Mesendoderm (in vitro differentiated cells): ENCODE measurements around the gene PSMC4.

Experiments
- DNase-seq: peaks from one replicate; pipeline ENCODE4 v3.0.0; 2013
- H2AK5ac ChIP-seq: 2 replicates; pipeline ENCODE4 v1.6.1; 2013; ENCODE audit warnings: low read length, inconsistent platforms
- H2BK120ac ChIP-seq: 2 replicates; pipeline ENCODE4 v1.6.1; 2013; ENCODE audit warnings: low read depth, mild to moderate bottlenecking, low read length, moderate library complexity, mixed read lengths
- H2BK15ac ChIP-seq: replicated peaks from 2 replicates; pipeline ENCODE4 v1.6.1; 2013; ENCODE audit warnings: low read depth, mild to moderate bottlenecking, moderate library complexity
- H2BK5ac ChIP-seq: 2 replicates; pipeline ENCODE4 v1.6.1; 2013; ENCODE audit warnings: low read length, inconsistent platforms
- H3K18ac ChIP-seq: 2 replicates; pipeline ENCODE4 v1.6.1; 2013; ENCODE audit warnings: mild to moderate bottlenecking, low read length, mixed read lengths
- H3K23ac ChIP-seq: one replicate; pipeline ENCODE4 v1.6.1; 2013; ENCODE audit warnings: low read length
- H3K27ac ChIP-seq: 2 replicates; pipeline ENCODE4 v1.5.1; 2013; ENCODE audit warnings: low read depth, mild to moderate bottlenecking, inconsistent platforms, low read length, moderate library complexity
- H3K27me3 ChIP-seq: 2 replicates; pipeline ENCODE4 v1.6.1; 2013; ENCODE audit warnings: low read length, control low read depth, mild to moderate bottlenecking, inconsistent platforms; ENCODE audit not compliant: insufficient read depth, poor library complexity
- H3K36me3 ChIP-seq: 2 replicates; pipeline ENCODE4 v1.6.1; 2013; ENCODE audit warnings: low read length, inconsistent platforms; ENCODE audit not compliant: control insufficient read depth, insufficient read depth
- H3K4ac ChIP-seq: one replicate; pipeline ENCODE4 v1.6.1; 2013; ENCODE audit warnings: low read depth, mild to moderate bottlenecking, low read length, moderate library complexity
- H3K4me1 ChIP-seq: 2 replicates; pipeline ENCODE4 v1.6.1; 2013; ENCODE audit warnings: low read depth, low read length, inconsistent platforms; ENCODE audit not compliant: control insufficient read depth
- H3K4me2 ChIP-seq: 2 replicates; pipeline ENCODE4 v1.6.1; 2013; ENCODE audit warnings: low read length
- H3K4me3 ChIP-seq: 2 replicates; pipeline ENCODE4 v1.5.1; 2013; ENCODE audit warnings: mild to moderate bottlenecking, low read length
- H3K56ac ChIP-seq: one replicate; pipeline ENCODE4 v1.6.1; 2013; ENCODE audit warnings: low read length
- H3K79me1 ChIP-seq: 2 replicates; pipeline ENCODE4 v1.6.1; 2013; ENCODE audit warnings: low read length, inconsistent platforms
- H3K79me2 ChIP-seq: 2 replicates; pipeline ENCODE4 v1.6.1; 2013; ENCODE audit warnings: mild to moderate bottlenecking, low read length; ENCODE audit not compliant: control insufficient read depth, insufficient read depth
- H3K9ac ChIP-seq: 2 replicates; pipeline ENCODE4 v1.6.1; 2013; ENCODE audit warnings: low read length, inconsistent platforms
- H4K5ac ChIP-seq: one replicate; pipeline ENCODE4 v1.6.1; 2013; ENCODE audit warnings: low read length
- H4K8ac ChIP-seq: one replicate; pipeline ENCODE4 v1.6.1; 2013; ENCODE audit warnings: low read depth, mild to moderate bottlenecking, control low read depth, low read length, moderate library complexity
- WGBS: extraction: QIAGEN DNeasy Blood & Tissue Kit; methylation state at CpG from one replicate; pipeline ENCODE4 v1.1.7; 2013; ENCODE audit warnings: low lambda C conversion rate, missing lambda C conversion rate; ENCODE audit not compliant: insufficient coverage; ENCODE audit errors: extremely low coverage; 5-methylcytosine and 5-hydroxymethylcytosine counted together

The PSMC4 gene

DNA sequence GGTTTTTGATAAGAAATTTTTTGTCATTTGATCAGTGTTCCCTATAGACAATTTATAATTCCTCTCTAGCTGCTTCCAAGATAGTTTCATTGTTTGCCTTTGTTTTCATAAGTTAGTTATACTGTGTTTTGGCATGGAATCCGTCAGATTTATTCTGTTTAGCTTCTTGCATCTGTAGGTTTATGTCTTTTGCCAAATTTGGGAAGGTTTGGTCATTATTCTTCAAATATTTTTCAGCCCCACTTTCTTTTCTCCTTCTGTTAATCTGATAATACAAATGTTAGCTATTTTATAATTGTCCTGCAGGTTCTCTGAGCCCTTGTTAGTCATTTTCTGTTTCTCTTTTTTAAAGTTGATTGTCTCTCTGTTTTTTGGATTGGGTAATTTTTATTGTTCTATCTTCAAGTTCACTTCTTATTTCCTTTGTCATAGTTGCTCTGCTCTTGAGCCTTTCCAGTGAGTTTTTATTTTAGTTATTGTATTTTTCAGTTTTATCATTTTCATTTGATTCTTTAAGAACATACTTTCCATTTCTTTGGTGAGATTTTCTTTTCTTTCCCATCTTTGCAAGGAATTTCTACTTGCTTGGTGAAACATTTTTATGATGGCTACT, 30.6 kb upstream of the PSMC4 start:
- H2BK120ac ChIP-seq: no peak overlapping the region
- H3K27me3 ChIP-seq: no peaks in the 10 kb centered on the region
- H3K4ac ChIP-seq: no peak overlapping the region
- no peaks in the 10 kb centered on the region for H3K36me3 ChIP-seq
- no peak overlapping the region for H2BK15ac ChIP-seq
- H3K79me1 ChIP-seq: no peaks in the 10 kb centered on the region
- H3K79me2 ChIP-seq: no peaks in the 10 kb centered on the region
- H3K27ac ChIP-seq: no peak overlapping the region
- no CpG with 5 or more reads among the region's 1 CpG for WGBS
- no peak overlapping the region for H3K18ac ChIP-seq
- H4K8ac ChIP-seq: no peak overlapping the region
- H2AK5ac ChIP-seq: no peak overlapping the region
- no peak overlapping the region for H4K5ac ChIP-seq
- DNase-seq: no peak
- H2BK5ac ChIP-seq: no peak overlapping the region
- H3K9ac ChIP-seq: no peak overlapping the region
- H3K4me3 ChIP-seq: no peak overlapping the region
- no peak overlapping the region for H3K23ac ChIP-seq
- H3K4me2 ChIP-seq: no peak overlapping the region
- no peaks in the 10 kb centered on the region for H3K4me1 ChIP-seq
- H3K56ac ChIP-seq: no peak overlapping the region

- Histone ChIP-seq H3K79me1 (no peaks in the 10 kb centered on the region), H2AK5ac (no peak overlapping the region)
- DNase-seq: no peak
Measured at GRCh38 chr19:39941151-39941550, 29.8 kb upstream of the PSMC4 start.

DNA sequence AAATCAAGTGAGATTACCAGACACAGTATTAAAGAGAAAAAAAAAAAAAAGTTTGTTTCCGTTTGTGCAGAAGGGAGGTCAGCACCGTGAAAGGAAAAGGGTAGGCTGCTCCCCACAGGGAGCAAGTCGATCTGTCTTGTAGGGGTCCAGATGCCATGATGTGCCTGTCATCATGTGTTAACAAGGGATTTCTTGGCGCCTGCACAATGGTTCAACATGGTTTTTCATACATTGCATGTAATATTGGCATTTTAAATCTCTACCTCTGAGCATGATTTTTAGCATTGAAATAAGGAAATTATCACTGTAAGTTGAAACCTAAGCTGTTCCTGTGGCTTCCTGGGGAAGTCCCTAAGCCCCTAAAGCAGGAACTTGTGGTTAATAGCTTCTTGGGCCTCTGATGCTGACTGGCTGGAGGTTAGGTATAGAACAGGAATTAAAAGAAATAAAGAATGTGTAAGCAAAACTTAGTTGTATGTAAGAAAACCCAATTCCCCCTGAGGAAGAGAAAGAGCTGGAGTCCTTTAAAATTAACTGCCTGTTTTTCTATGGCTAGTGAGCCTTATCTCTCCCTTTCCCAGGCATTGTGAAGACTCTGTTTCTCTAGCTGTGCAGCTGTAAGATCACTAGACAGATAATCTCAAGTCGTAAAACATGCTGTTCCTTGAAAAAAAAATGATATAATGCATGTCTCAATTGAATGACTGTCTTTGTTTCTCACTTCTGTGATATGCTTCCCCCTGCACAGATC, 29.2 kb upstream of the PSMC4 start:
- Histone ChIP-seq H2BK120ac (no peak overlapping the region), H4K8ac (no peak overlapping the region), H3K79me1 (no peaks in the 10 kb centered on the region), H2BK15ac (no peak overlapping the region), H3K27me3 (no peaks in the 10 kb centered on the region), H3K36me3 (no peaks in the 10 kb centered on the region), H3K4me1 (no peaks in the 10 kb centered on the region), H4K5ac (no peak overlapping the region), H3K4me2 (no peak overlapping the region), H3K18ac (no peak overlapping the region), H3K27ac (no peak overlapping the region), H3K56ac (no peak overlapping the region), H3K23ac (no peak overlapping the region), H3K9ac (no peak overlapping the region), H2BK5ac (no peak overlapping the region), H3K79me2 (no peaks in the 10 kb centered on the region), H3K4me3 (no peak overlapping the region), H3K4ac (no peak overlapping the region), H2AK5ac (no peak overlapping the region)
- DNase-seq: no peak
- WGBS: no CpG with 5 or more reads among the region's 5 CpGs

More at GRCh38 chr19:39941151-39941550, 29.8 kb upstream of the PSMC4 start:
- Histone ChIP-seq H3K56ac (no peak overlapping the region), H4K8ac (no peak overlapping the region), H4K5ac (no peak overlapping the region), H3K27me3 (no peaks in the 10 kb centered on the region), H3K79me2 (no peaks in the 10 kb centered on the region), H3K18ac (no peak overlapping the region), H2BK120ac (no peak overlapping the region), H2BK5ac (no peak overlapping the region), H3K36me3 (no peaks in the 10 kb centered on the region), H3K23ac (no peak overlapping the region), H3K4ac (no peak overlapping the region), H2BK15ac (no peak overlapping the region), H3K9ac (no peak overlapping the region), H3K27ac (no peak overlapping the region), H3K4me2 (no peak overlapping the region), H3K4me1 (no peaks in the 10 kb centered on the region), H3K4me3 (no peak overlapping the region)
- no CpG with 5 or more reads among the region's 6 CpGs for WGBS

DNA sequence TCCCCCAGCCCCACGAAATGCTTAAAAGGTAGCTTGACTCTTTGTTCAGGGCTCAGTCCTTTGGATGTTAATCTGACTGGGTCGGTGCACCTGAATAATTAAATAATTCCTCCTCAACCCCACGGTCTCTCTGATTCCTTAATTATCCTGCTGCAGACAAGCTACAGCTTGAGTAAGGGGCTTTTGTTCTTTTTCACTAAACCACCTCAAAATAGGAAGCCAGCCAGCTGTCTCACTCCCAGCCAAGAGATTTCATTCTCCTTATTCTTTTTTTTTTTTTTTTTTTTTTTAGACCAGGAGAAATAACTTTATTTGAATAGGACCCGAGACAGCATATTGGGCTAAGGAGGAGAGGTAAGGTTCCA, 28.6 kb upstream of the PSMC4 start:
- H3K79me1 ChIP-seq: no peaks in the 10 kb centered on the region
- no peaks in the 10 kb centered on the region for H3K4me1 ChIP-seq
- no peak overlapping the region for H3K4ac ChIP-seq
- no peak overlapping the region for H4K8ac ChIP-seq
- no peak overlapping the region for H2AK5ac ChIP-seq
- no peak overlapping the region for H3K18ac ChIP-seq
- no peak overlapping the region for H3K9ac ChIP-seq
- H3K36me3 ChIP-seq: no peaks in the 10 kb centered on the region
- H2BK120ac ChIP-seq: no peak overlapping the region
- H2BK15ac ChIP-seq: no peak overlapping the region
- no peak overlapping the region for H3K4me2 ChIP-seq
- H4K5ac ChIP-seq: no peak overlapping the region
- no peaks in the 10 kb centered on the region for H3K27me3 ChIP-seq
- no peak overlapping the region for H3K4me3 ChIP-seq
- no peak overlapping the region for H3K23ac ChIP-seq
- WGBS: no CpG with 5 or more reads among the region's 4 CpGs
- no peak overlapping the region for H3K56ac ChIP-seq
- no peak overlapping the region for H3K27ac ChIP-seq
- H3K79me2 ChIP-seq: no peaks in the 10 kb centered on the region
- DNase-seq: no peak
- no peak overlapping the region for H2BK5ac ChIP-seq

DNA sequence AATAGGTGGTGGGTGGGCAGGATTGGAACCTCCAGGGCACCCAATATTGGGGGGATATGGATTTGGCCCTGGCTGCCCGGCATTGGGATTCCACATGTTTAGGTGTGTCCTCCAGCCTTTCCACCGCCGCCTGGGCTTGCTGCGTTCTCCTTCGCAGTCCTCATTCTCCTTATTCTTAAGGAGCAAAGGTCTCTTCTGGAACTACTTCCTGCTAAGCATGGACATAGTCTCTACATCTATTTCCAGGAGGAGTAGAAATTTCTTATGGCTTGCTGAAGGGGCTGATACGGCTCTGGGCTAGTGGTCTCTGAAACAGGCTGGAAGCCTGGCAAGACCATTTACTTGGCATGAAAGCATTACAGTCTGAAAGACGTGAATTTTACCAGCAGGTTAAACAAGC, 27.4 kb upstream of the PSMC4 start:
- no peak overlapping the region for H3K4me2 ChIP-seq
- no peak overlapping the region for H3K23ac ChIP-seq
- no peaks in the 10 kb centered on the region for H3K79me2 ChIP-seq
- no peak overlapping the region for H3K4me3 ChIP-seq
- H4K5ac ChIP-seq: no peak overlapping the region
- H2BK15ac ChIP-seq: no peak overlapping the region
- H4K8ac ChIP-seq: no peak overlapping the region
- no peak overlapping the region for H3K18ac ChIP-seq
- no peak overlapping the region for H2AK5ac ChIP-seq
- no peak for DNase-seq
- H3K4ac ChIP-seq: no peak overlapping the region
- H2BK120ac ChIP-seq: no peak overlapping the region
- H3K36me3 ChIP-seq: no peaks in the 10 kb centered on the region
- H3K9ac ChIP-seq: no peak overlapping the region
- no peak overlapping the region for H3K56ac ChIP-seq
- no peaks in the 10 kb centered on the region for H3K27me3 ChIP-seq
- H3K4me1 ChIP-seq: no peaks in the 10 kb centered on the region
- H3K27ac ChIP-seq: no peak overlapping the region
- no peak overlapping the region for H2BK5ac ChIP-seq
- no peaks in the 10 kb centered on the region for H3K79me1 ChIP-seq
- no CpG with 5 or more reads among the region's 7 CpGs for WGBS

DNA sequence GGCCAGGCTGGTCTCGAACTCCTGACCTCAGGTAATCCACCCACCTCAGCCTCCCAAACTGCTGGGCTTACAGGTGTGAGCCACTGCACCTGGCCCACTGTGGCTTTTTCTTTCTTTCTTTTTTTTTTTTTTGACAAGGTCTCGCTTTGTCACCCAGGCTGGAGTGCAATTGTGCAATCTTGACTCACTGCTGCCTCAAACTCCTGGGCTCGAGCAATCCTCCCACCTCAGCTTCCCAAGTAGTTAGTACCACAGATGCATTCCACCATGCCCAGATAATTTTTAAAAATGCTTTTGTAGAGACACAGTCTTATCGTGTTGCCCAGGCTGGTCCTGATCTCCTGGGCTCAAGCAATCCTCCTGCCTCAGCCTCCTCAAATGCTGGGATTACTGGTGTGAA, 24.4 kb upstream of the PSMC4 start:
- no peak overlapping the region for H2BK15ac ChIP-seq
- H3K9ac ChIP-seq: no peak overlapping the region
- no peak overlapping the region for H2BK120ac ChIP-seq
- H3K56ac ChIP-seq: no peak overlapping the region
- H2BK5ac ChIP-seq: no peak overlapping the region
- no peak overlapping the region for H3K4ac ChIP-seq
- no peak overlapping the region for H3K27ac ChIP-seq
- H3K27me3 ChIP-seq: no peaks in the 10 kb centered on the region
- no peak overlapping the region for H2AK5ac ChIP-seq
- no CpG with 5 or more reads among the region's 4 CpGs for WGBS
- no peaks in the 10 kb centered on the region for H3K79me2 ChIP-seq
- H3K23ac ChIP-seq: no peak overlapping the region
- H3K4me2 ChIP-seq: no peak overlapping the region
- H4K5ac ChIP-seq: no peak overlapping the region
- DNase-seq: no peak
- H3K18ac ChIP-seq: no peak overlapping the region
- no peaks in the 10 kb centered on the region for H3K79me1 ChIP-seq
- no peaks in the 10 kb centered on the region for H3K36me3 ChIP-seq
- no peak overlapping the region for H4K8ac ChIP-seq
- no peak overlapping the region for H3K4me3 ChIP-seq
- no peaks in the 10 kb centered on the region for H3K4me1 ChIP-seq
